MM.1S (cell line): Measurements from ENCODE around the gene DDR1.

Experiments used
- DNase-seq: peaks from one replicate; pipeline ENCODE4 v3.0.0-alpha.2; 2015
- H2AFZ ChIP-seq: fragments of 300-600 bp; sonication (generic); 2 replicates; pipeline ENCODE4 v1.6.0; 2016; ENCODE audit warnings: antibody characterized with exemption, low read length
- H3F3A ChIP-seq: fragments of 300-600 bp; sonication (generic); 2 replicates; pipeline ENCODE4 v1.6.1; 2016; ENCODE audit warnings: mild to moderate bottlenecking, antibody characterized with exemption, low read length, moderate library complexity, mixed read lengths; ENCODE audit not compliant: insufficient read depth
- H3K27ac ChIP-seq: fragments of 300-600 bp; sonication (generic); 2 replicates; pipeline ENCODE4 v1.5.1; 2016; ENCODE audit warnings: mild to moderate bottlenecking, low read length
- H3K27me3 ChIP-seq: fragments of 300-600 bp; sonication (generic); replicated peaks from 2 replicates; pipeline ENCODE4 v1.6.0; 2016; ENCODE audit warnings: low read length; ENCODE audit not compliant: insufficient read depth
- H3K36me3 ChIP-seq: fragments of 300-600 bp; sonication (generic); replicated peaks from 2 replicates; pipeline ENCODE4 v1.6.1; 2016; ENCODE audit warnings: mild to moderate bottlenecking, low read length, mixed read lengths; ENCODE audit not compliant: insufficient read depth
- H3K4me1 ChIP-seq: fragments of 300-600 bp; sonication (generic); 2 replicates; pipeline ENCODE4 v1.6.1; 2016; ENCODE audit warnings: low read length, mixed read lengths
- H3K4me2 ChIP-seq: fragments of 300-600 bp; sonication (generic); 2 replicates; pipeline ENCODE4 v1.6.0; 2016; ENCODE audit warnings: low read depth, low read length
- H3K4me3 ChIP-seq: fragments of 300-600 bp; sonication (generic); 2 replicates; pipeline ENCODE4 v1.5.1; 2016; ENCODE audit warnings: low read length, mixed read lengths
- H3K79me2 ChIP-seq: fragments of 300-600 bp; sonication (generic); 2 replicates; pipeline ENCODE4 v1.6.1; 2016; ENCODE audit warnings: mixed run types, low read length, mixed read lengths
- H3K9ac ChIP-seq: fragments of 300-600 bp; sonication (generic); 2 replicates; pipeline ENCODE4 v1.6.1; 2016; ENCODE audit warnings: low read length, mixed read lengths
- H3K9me2 ChIP-seq: fragments of 300-600 bp; sonication (generic); replicated peaks from 2 replicates; pipeline ENCODE4 v1.6.1; 2016; ENCODE audit warnings: mild to moderate bottlenecking, low read length, mixed read lengths; ENCODE audit not compliant: insufficient read depth
- H3K9me3 ChIP-seq: fragments of 300-600 bp; sonication (generic); replicated peaks from 2 replicates; pipeline ENCODE4 v1.6.1; 2016; ENCODE audit warnings: mild to moderate bottlenecking, low read length, mixed read lengths; ENCODE audit not compliant: insufficient read depth
- H4K20me1 ChIP-seq: fragments of 300-600 bp; sonication (generic); 2 replicates; pipeline ENCODE4 v1.6.1; 2016; ENCODE audit warnings: mild to moderate bottlenecking, low read length, moderate library complexity, mixed read lengths; ENCODE audit not compliant: insufficient read depth
- CTCF ChIP-seq: fragments of 300-600 bp; sonication (generic); IDR thresholded peaks from 2 replicates; pipeline ENCODE4 v1.5.1; 2016; ENCODE audit warnings: antibody characterized with exemption, low read length, mixed read lengths
- EZH2 ChIP-seq: fragments of 300-600 bp; sonication (generic); optimal IDR thresholded peaks from 2 replicates; pipeline ENCODE3; 2017; ENCODE audit warnings: low read depth, mild to moderate bottlenecking, antibody characterized with exemption, low read length, mixed read lengths
- EZH2phosphoT487 ChIP-seq: fragments of 300-600 bp; sonication (generic); IDR thresholded peaks from 2 replicates; pipeline ENCODE4 v1.6.1; 2018; ENCODE audit warnings: antibody characterized with exemption, low read length

DDR1 gene

GRCh38 chr6:30888816-30889495, 4.6 kb downstream of the DDR1 start:
- no peak overlapping the region for H3K27ac ChIP-seq
- no peak for TF ChIP-seq CTCF
- no peak for TF ChIP-seq EZH2phosphoT487
- TF ChIP-seq EZH2, result no peak
- H2AFZ ChIP-seq, result no peak overlapping the region
- peaks cover 68% of the 10 kb centered on the region for H3K27me3 ChIP-seq
- DNase-seq, result no peak
- H3K4me1 ChIP-seq, result no peaks in the 10 kb centered on the region
- no peaks in the 10 kb centered on the region for H4K20me1 ChIP-seq
- no peaks in the 10 kb centered on the region for H3F3A ChIP-seq
- H3K36me3 ChIP-seq, result no peaks in the 10 kb centered on the region
- H3K4me2 ChIP-seq, result no peak overlapping the region
- no peaks in the 10 kb centered on the region for H3K79me2 ChIP-seq
- H3K9ac ChIP-seq, result no peak overlapping the region
- no peaks in the 10 kb centered on the region for H3K9me3 ChIP-seq
- H3K9me2 ChIP-seq, result no peaks in the 10 kb centered on the region
- no peak overlapping the region for H3K4me3 ChIP-seq

DNA sequence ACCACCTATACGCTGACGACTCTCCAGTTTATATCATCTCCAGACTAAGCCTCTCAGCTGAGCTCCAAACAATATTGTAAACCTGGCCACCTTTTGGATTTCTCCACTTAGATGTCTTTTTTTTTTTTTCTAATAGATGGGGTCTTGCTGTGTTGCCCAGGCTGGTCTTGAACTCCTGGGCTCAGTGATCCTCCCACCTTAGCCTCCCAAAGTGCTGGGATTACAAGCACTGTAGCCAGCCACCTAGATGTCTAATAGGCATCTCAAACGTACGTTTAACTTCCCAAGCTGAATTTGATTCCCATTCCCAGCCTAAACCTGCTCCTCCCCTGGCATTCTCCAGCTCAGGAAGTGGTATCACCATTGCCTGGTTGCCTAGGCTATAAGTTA, 5.2 kb downstream of the DDR1 start:
- Histone ChIP-seq H3K4me2 (no peak overlapping the region), H3K36me3 (no peaks in the 10 kb centered on the region), H3K79me2 (no peaks in the 10 kb centered on the region), H3K9ac (no peak overlapping the region), H3K4me3 (no peak overlapping the region), H3K4me1 (no peaks in the 10 kb centered on the region), H4K20me1 (no peaks in the 10 kb centered on the region), H3K27ac (no peak overlapping the region), H3K27me3 (peaks cover 73% of the 10 kb centered on the region), H3K9me2 (no peaks in the 10 kb centered on the region), H3K9me3 (no peaks in the 10 kb centered on the region), H3F3A (no peaks in the 10 kb centered on the region), H2AFZ (no peak overlapping the region)
- DNase-seq, result no peak
- TF ChIP-seq EZH2phosphoT487 (no peak), EZH2 (no peak), CTCF (no peak)

GRCh38 chr6:30889921-30890645, 5.8 kb downstream of the DDR1 start:
- DNase-seq, result no peak
- H3K9ac ChIP-seq, result no peak overlapping the region
- H4K20me1 ChIP-seq, result no peaks in the 10 kb centered on the region
- H3K4me1 ChIP-seq, result no peaks in the 10 kb centered on the region
- H2AFZ ChIP-seq, result no peak overlapping the region
- H3K9me2 ChIP-seq, result no peaks in the 10 kb centered on the region
- H3K79me2 ChIP-seq, result no peaks in the 10 kb centered on the region
- H3F3A ChIP-seq, result no peaks in the 10 kb centered on the region
- H3K4me3 ChIP-seq, result no peak overlapping the region
- H3K27ac ChIP-seq, result no peak overlapping the region
- no peaks in the 10 kb centered on the region for H3K36me3 ChIP-seq
- no peak for TF ChIP-seq EZH2phosphoT487
- no peak for TF ChIP-seq EZH2
- TF ChIP-seq CTCF, result no peak
- peaks cover 75% of the 10 kb centered on the region for H3K27me3 ChIP-seq
- no peak overlapping the region for H3K4me2 ChIP-seq
- no peaks in the 10 kb centered on the region for H3K9me3 ChIP-seq
